HG03135 (cell line): Measurements from ENCODE around the gene CYSTM1.

Experiments used
- ATAC-seq: cut with Tn5 transposase; IDR thresholded peaks from one replicate; pipeline ENCODE4 v1.9.1; 2021; ENCODE audit warnings: mild to moderate bottlenecking, moderate library complexity; ENCODE audit not compliant: unreplicated experiment

CYSTM1 gene

DNA sequence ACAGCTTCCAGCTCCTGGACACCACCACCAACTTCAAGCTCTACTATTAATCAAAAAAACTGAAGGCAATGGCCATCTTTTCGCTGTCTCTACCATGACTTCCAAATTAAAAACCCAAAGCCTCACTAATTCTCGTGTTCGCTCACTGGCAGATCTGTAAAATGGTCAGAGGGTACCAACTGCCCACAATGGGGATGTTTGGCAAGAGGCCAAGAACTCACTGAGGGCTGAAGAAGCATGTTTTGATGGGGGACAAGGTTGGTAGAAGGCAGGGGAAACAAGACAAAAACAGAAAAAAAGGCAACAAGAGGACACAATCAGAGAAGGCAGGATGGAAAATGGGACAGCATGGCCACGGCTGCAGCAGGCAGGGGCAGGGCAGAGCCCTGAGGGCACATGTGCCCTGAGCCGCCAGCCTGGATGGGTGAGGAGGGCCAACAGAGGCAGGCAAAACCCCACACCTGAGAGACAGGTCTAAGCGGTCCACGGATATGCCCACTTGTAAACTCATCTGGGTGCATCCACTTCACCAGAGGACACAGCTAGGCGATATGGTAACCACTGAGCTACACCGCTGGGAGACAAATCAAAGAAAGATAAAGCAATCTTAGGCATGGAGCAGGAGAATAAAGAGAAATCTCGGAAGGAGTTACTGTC lies 77.6 kb downstream of the CYSTM1 start:
- ATAC-seq: no peak

DNA sequence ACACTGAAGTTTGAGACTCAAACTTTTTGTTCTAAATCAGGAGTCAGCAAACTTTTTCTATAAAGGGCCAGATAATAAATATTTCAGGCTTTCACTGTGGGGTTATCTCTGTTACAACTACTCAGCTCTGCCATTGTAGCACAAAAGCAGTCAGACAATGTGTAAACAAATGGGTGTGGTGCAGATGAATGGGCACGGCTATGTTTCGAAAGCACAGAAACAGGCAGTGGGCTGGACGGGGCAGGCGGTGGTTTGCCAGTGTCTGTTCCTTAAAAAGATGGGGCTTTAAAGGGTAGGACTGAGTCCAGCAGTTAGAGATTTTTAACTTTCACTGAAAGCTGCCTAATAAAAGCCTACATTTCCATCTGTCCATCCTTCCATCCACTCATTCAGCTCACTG lies 79.0 kb downstream of the CYSTM1 start:
- no peak for ATAC-seq

DNA sequence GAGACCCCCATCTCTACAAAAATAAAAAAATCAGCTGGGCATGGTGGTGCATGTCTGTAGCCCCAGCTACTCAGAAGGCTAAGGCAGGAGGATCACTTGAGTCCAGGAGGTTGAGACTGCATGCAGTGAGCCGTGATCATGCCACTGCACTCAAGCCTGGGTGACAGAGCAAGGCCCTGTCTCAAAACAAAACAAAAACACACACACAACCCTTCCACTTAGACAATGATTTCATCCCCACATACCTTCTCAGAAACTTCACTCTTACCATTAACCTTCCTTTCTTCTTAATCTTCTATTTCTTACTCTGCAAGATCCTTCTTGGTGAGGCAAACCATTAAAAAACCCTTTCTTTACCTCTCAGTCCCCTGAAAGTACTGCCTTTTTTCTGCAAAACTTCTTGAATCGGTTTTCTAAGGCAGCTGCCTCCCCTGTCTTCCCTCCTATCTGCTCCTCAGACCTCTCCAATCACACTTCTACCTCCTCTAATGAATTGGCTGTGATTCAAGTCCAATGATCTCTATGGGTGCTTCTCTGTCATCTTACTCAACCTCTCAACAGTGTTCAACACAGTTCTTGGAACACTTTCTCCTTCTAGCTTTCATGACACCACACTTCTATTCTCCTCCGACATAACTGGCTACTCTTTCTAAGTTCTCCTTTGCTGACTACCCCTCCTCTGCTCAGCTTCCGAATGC lies 80.6 kb downstream of the CYSTM1 start:
- ATAC-seq: no peak

DNA sequence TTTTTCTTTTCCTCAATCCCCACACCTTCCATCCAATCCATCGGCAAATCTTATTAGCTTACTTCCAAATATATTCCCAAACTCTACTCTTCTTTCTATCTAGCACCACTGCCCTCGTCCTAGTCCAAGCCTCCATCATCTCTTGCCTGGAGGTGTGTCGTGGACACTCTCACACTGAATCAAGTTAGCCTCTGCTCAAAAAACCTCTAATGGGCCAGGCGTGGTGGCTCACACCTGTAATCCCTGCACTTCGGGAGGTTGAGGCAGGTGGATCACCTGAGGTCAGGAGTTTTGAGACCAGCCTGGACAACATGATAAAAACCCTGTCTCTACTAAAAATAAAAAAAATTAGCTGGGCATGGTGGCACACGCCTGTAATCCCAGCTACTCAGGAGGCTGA lies 81.7 kb downstream of the CYSTM1 start:
- ATAC-seq: no peak

DNA sequence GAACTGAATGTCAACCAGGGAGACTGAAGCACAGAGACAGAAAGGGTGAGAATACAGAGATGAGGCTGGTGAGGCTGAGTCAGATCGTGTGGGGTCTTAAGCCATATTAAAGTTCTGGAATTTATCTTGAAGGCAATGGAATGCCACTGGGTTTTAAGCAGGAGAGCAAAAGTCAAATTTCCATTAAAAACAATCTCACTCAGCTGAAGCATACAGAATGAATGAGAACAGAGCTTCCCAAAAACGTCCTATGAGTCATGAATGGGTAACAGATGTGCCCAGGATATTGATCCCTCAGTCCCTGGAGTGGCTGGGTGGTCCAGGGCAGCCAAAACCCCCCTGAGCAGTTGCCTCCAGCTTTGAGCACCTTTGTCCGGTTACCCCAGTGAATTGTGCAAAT lies 83.0 kb downstream of the CYSTM1 start:
- ATAC-seq: no peak

DNA sequence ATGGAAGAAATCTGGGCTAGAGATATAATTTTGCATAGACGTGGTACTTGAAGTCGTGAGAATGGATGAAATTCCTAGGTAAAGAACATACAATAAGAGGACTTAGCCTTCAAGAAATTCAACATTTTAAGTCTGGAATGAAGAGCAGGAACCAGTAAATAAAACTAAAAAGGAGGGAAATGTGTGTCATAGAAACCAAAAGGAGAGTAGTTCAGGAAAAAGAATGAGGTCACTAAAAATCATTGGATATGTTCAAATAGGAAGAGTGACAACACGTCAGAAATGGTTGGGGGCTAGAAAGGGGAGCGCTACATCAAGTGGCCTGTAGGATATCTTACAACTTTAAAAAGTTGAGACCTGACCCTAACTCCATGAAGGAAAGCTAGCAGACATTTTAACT lies 83.9 kb downstream of the CYSTM1 start:
- ATAC-seq: no peak

DNA sequence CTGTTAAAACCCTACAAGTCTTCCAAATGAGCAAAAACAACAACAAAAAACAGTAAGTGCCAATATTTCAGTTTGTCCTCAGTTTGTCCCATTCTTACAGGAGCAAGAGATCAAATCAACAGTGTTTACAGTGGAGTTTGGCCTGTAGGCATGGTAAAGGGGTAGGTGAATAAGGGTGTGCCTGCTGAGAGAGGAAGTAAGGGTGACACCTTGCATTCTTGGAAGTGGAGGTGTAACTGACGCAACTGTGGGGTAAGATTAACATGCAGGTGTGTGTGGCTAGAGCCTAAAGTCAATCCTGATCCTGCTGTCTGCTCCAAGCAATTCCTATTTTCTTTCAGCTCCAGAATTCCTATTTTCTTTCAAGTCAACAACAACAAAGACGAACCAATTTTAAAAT lies 84.5 kb downstream of the CYSTM1 start:
- no peak for ATAC-seq

DNA sequence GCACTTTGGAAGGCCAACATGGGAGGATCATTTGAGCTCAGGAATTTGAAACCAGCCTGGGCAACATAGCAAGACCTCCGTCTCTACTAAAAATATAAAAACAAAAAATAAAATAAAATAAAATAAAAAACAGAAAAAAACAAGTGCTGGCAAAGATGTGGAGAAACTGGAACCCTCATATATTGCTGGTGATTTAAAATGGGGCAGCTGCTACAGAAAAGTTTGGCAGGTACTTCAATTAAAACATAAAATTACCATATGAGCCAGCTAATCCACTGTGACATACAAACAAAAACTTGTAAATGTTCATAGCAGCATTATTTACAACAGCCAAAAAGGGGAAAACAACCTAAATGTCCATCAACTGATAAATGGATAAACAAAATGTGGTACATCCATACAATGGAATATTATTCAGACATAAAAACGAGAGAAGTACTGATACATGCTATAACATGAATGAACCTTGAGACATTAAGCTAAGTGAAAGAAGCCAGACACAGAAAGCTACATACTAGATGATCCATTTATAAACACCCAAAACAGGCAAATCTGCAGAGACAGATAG lies 85.2 kb downstream of the CYSTM1 start:
- no peak for ATAC-seq

DNA sequence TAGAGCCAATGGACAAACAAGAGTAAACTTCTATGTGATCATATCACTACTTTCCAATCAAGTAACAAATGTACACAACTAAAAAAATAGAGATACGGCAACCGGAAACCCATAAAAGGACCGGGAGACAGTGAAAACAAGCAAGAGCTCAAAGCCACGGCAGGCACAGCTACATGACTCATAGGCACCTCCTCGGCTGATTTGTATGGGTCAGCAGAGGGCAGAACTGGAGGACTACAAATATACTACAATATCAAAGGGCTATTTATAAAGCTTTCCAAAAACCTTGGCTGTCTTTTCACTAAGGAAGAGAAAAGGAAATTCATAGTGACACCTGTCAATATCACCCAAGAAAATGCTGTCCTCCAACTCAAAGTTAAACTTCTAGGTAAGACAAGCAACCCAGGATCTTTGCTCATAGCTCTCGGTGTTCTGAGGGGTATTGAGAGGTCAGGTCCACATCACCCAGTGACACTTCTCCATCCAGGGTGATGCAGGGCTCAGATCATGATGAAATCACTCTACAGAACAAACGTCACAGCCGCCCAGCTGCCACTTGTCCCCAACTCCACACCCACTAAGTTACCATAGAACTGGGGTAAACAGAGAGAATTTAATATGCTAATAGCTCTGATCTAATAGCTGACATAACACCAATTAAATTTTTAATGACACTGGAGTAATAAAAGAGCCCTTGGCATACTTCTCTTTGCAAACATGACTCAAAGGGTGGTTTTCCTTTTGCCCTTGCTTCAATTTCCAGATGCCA lies 86.6 kb downstream of the CYSTM1 start:
- ATAC-seq: no peak

DNA sequence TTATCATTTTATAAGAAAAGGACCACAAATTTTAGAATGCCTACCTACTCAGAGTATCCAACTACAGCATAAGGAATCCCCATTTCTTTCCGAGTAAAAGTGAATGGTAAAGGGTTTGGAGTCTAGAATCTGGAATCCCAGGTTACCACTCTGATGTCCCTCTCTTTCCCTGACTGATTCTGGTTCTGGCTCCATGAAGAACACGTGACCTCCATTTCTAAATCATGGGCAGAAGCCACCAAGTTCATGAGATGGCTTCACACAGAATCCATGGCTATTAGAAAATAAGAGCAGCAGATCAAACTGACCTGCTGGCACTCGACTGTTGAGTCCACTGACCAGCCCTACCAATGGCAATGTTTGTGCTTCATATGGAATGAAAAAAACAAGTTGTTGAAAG lies 87.2 kb downstream of the CYSTM1 start:
- ATAC-seq: no peak

DNA sequence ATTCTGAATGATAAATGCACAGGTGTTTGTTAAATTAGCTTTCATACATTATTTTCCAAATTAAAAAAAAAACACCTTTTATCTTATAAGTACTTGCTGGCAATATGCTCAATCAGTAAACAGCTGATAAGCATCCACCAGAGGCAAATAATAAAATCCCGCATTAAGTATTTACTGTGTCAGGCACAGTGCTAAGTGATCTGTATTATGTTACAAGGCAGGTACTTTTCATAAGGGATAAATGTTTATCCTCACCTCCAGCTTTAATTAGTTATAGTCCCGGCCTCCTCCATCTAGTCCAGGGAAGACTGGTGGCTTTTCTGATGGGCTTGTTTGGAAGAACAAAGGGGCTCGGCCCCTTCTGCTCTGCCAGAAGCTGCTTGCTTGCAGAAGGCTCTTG lies 87.9 kb downstream of the CYSTM1 start:
- no peak for ATAC-seq

DNA sequence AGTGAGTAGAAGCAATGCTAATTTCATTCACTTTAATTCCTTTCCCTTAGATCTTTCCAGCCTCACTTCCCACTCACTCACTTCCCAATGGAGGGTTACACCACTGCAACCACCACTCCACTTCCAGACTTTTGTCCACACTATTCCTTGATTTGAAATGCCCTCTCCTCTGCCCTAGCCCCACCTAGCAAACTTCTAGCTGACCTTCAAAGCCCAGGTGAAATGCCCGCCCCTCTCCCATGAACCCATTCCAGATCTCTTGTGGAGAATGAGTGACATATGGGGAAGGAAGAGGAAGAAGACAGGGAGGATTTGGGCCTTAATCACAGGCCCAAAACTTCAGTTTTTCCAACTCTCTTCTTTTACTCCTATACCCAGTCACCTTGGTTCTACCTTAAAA lies 90.9 kb downstream of the CYSTM1 start:
- no peak for ATAC-seq

DNA sequence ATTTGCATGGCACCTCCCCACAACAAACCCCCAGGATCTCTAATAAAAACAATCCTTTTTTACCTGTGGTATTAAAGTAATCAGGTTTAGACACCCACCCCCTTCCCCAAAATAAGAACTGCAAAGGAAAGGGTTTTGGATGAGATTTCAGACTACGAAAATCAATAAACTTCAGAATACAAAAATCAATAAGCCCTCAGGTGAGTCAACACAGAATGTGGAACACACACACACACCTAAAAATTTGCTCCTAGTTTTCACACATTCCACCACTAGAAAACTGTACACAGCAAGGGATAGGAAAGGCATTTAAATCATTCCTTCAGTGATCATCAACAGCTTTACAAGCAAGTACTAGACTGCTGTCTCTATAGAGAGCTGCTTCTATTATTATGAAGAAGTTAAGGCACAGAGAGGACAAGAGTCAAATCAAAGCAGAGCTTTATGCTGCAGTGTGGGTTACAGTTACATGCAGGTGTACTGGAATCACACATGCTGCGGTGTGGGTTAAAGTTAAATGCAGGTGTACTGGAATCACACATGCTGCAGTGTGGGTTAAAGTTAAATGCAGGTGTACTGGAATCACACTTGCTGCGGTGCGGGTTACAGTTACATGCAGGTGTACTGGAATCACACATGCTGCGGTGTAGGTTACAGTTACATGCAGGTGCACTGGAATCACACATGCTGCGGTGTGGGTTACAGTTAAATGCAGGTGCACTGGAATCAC lies 91.6 kb downstream of the CYSTM1 start:
- ATAC-seq: no peak

DNA sequence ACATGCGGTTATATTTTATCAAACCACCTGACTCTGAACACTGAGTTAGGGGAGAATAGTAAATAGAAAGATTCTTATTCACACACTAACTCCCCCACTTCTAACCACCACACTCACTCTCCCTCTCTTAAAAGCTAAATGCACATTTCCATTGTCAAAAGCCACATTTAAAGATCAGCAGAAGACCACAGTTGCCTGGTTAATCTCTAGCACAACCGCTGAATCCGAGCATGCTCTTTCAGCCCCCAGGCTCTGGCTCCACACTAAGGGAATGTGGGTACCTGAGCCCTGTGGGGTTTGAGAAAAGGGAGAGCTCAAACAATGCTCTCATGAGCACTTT lies 92.2 kb downstream of the CYSTM1 start:
- no peak for ATAC-seq

DNA sequence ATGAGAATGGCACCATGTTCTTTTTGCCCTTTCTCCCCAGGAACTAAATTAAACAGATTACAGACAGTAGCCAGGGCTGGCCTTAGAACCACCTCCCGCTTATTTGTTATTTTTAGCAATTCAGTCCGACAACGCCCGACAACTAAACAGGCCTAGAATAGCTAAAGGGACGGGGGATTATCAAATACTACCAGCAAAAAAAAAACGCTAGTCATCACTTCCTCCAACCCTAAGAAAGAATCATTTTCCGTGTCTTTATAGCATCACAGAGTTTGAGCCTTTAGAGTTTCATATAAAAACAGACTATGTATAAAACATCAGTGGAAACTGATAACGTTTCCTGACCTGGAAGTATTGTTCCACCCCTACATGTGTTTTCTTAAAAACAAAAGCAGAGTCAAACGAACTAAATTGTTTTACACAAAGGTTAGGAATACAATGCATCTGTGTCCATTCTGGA lies 92.6 kb downstream of the CYSTM1 start:
- no peak for ATAC-seq

DNA sequence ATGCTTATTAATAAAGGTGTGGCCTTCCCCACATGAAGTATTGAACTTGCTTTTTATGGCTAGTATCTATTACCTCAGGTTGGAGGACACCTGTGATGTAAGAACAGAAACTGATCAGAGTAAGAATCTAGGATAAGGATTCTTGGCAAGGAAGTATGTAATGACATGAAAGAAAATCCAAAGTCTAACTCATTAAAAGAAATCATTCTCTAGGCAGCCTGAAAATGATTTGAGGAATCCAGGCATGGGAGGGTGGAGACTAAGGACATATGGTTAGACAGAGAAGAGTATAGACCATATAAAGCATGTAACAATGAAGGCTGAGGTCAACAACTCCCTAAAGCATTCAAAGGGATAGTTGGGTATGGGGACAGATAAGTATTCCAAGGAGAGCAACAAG lies 95.0 kb downstream of the CYSTM1 start:
- ATAC-seq: no peak

DNA sequence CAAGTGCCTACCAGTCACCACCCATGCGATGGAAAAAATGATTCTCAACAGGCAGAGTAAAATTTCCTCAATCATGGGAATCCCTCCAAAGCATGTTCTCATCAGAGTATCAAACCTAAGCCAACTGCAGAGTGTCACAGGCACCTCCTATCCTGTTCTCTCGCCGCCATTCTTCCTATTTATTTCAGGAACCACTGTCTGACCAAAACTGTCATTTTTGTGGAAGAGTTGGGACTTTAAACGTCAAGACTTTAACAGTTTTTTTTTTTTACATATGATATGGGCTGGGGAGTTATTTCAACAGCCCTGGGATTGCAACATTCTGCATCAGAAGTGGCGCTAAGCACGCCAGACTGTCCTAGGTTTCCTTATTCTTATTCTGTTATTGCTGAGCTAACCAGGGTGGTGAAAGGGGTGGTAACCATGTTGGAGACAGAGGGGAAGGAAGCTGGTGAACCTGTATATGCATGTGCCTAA lies 98.5 kb downstream of the CYSTM1 start:
- ATAC-seq: no peak

DNA sequence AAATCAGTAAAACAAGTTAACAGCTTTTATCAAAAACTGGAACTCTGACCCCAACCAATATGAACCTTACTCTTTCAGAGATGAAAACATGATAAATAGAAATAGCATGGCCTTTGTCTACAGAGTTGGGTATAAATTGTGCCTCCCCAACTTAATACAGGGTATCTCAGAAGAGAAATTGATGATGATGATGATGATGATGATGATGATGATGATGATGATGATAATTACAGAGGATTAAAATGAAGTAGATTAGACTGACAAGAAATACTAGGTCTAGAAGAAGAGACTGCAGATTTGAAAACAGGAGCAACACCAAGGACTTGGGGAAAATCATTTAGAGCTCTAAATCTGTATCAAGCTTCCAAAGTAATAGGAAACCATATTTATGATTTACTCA lies 100.8 kb downstream of the CYSTM1 start:
- ATAC-seq: no peak

DNA sequence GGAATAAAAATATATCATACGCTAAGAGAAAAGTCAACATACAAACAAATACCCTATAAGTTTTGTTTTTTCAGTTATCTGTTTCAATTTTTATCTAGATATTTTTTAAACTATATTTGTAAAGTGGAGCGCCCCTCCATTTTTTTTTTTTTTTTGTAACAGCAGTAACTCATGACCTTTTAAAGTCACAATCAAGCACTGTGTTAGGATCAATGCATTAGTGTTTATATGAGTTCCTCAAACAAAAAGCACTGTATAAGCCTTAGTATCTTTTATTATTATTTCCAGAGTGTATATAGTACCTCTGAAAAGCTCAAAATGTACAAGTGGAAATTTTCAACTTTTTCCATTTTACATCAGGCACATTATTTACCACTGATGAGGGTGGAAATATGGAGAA lies 107.3 kb downstream of the CYSTM1 start:
- ATAC-seq: no peak

DNA sequence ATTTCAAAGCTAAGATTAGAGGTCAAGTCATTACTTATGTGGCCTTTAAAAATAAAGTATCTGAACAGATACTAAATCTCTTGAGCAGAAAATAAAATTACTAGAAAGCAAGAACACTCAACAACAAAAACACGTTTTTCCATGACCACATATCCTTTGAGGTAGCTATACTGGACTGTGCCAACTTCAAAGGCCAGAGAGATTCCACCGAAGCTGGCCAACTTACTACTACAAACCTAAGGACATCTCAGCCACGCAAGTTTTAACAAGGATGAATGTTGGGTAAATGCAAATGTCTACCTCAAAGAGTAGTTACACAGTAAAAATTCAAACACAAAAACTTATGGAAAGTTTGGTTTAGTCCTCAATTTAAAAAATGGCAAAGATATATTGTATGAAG lies 109.0 kb downstream of the CYSTM1 start:
- ATAC-seq: no peak

DNA sequence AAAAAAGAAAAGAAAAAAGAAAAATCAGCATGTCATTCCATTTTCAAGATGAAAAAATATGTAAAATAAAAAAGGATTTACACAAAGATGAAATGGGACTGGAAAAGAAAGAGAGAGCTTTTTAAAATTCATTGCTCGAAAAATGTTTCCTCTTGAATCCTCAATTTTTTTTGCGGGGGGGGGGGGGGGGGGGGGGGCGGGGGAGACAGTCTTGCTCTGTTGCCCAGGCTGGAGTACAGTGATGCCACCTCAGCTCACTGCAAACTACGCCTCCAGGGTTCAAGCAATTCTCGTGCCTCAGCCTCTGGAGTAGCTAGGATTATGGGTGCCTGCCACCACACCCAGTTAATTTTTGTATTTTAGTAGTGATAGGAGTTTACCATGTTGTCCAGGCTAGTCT lies 111.4 kb downstream of the CYSTM1 start:
- no peak for ATAC-seq
